GM19193 (cell line): ENCODE measurements around the gene DOK5.

Experiments
- POLR2A ChIP-seq: IDR thresholded peaks from 4 replicates; pipeline ENCODE4 v1.6.1; 2011; ENCODE audit not compliant: insufficient read depth, insufficient read length; ENCODE audit errors: extremely low read depth

Gene DOK5

DNA sequence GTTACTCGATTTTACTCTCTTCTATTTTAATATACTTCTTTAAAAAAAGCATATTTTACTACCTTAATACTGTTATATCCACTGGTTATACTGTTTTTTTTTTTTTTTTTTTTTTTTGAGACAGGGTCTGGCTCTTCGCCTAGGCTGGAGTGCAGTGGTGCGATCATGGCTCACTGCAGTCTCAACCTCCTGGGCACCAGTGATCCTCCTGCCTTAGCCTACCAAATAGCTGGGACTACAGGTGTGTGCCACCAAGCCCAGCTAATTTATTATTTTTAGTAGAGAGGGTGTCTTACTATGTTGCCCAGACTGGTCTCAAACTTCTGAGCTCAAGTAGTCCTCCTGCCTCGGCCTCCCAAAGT is 170.7 kb downstream of the DOK5 start:
- no peak for TF ChIP-seq POLR2A

DNA sequence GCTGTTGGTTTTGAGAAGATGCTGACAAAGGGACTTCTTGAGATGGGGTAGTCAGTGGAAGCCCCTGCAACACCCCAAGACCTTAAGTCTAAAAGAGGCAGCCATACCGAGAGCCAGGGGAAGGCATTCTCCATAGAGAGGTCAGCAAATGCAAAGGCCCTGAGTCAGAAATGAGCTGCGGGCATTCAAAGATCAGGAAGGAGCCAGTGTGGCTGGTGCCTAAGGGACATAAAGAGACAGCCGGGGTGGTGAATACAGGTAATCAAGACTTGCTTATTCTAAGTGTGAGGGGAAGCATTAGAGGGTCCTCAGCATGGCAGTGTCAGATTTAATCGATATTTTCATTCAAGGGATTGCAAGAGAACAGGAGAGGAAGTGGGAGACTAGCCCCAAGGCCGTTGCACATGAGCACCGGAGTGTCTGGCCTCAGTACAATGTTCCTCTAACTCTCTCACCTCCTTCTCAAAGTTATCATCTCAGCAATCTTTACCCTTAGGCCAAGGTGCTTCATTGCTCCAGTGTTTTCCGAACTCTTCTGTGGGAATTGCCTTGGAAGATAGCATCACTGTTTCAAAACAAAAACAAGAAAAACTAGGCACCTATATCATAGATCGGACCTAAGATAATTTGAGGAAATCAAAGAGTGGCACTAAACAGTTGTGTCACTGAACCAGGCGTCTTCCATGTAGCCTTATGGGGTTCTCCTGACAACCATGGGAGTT is 173.2 kb downstream of the DOK5 start:
- TF ChIP-seq POLR2A, result no peak

DNA sequence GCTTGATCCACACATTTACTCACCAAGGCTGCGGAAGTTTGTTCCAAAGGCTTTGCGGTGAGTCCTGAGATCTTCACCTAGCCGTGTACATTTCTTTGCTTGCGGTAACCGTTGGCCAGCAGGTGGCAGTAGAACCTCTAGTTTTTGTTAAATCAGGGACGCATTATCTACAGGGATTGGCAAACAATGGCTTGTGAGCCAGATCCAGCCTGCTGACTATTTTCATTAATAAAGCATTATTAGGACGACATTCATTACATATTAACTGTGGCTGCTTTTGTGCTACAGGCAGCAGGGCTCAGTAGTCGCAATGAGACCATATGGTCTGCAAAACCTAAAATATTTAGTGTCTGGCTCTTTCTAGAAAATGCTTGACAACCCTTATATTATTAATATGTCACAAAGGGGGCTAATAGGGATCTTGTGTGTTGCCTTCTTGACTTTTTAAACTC is 174.1 kb downstream of the DOK5 start:
- no peak for TF ChIP-seq POLR2A

DNA sequence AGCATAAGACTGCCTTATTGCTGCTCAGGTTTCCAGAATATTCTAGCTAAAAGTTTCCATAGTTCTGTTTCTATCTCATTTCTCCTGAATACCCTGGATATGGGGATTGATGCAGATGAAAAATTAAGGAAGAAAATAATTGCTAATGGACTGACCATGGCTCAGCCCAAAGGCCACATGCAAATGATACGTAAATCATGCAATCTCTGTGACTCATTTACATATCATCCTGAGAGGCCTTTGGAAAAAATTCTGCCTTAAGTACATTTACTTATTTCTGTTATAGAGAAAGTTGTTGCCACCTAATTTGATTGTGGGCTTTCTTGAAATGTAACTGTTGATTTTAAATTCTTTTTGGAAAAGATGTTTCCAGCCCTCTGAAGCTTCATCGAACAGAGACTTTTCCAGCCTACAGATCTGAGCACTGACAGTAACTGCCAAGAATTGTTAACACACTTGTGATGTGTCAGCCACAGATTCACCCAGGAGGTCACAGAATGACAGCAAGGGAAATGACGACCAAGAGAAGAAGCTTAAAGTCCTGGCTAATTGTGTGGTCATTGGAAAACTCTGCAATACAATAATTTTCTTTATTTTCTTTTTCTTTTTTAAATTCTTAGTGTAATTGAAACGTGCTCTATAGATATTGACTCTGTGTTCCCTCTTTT is 174.8 kb downstream of the DOK5 start:
- TF ChIP-seq POLR2A, result no peak

DNA sequence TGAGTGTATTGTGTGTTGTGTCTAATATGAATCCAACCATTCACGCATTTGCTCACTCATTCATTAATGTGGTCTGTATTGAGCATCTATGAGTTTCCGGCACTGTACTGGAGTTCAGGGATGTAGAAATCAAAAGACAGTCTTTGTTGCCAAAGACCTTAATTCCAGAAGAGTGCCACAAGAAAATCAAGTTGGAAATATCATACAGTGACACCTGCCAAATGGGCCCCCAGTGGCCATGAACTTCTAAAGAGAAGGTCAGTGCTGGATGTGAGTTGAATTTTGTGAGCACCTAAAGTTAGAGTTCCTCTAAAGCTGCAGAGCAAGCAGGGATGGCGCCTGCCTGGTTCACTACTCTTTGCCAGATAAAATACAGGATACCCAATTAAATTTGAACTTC is 175.9 kb downstream of the DOK5 start:
- no peak for TF ChIP-seq POLR2A

DNA sequence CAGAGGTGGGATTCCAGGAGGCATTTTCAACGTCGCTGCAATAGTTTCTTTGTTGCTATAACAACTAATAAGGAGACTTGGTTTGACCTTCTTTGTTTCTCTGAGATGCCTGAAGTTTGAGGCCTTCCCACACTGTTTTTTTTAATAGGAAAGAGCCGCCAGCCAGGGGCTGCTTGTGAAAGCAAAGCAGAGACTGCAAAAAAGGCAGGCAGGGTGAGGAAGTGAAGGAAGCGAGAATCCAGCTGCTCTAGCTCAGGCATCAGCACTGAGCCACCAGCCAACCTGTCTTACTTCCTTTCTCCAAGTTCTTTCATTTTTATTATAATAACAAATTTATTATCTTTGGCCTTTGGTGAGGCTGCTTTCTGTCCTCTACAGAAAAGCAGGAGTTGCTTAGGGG is 179.1 kb downstream of the DOK5 start:
- no peak for TF ChIP-seq POLR2A

DNA sequence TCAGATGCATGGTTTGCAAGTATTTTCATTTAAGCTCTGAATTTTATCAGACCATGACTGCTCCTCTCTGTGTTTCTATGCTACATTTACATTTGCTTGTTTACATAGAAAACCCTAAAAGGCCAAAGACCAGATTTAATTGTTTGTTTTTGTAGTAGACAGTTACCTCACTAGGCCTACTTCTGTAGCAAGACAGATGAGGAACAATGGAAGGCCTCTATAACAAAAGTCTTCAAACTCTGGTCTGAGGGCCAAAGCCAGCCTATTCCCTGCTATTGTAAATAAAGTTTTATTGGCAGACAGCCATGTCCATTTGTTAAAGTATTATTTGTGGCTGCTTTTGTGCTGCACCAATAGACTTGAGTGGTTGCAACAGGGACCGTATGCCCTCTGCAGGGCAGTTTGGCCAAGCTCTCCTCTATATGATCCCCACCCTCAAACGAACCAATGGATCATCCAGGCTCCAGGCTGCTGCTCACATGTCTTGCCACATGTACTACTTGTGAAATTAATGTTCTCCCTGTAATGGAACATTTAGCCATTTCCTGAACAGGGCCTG is 182.0 kb downstream of the DOK5 start:
- no peak for TF ChIP-seq POLR2A

DNA sequence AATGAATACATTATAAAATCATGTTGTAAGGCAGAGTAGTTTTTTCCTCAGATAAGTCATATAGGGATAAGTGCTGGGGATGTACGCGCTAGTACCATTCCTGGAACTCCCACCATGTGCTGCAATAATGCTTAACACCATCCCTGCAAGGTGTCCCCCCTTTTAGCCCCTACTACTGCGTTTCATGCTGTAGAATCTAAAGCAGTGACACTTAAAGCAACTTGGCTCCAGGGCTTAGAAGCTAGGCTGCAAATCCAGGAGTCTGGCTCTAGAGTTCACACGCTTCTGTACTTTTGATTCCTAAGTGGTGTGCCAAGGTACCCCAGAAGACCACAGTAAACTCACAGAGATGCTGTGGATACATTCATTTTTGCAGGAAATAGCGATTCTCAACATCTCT is 183.1 kb downstream of the DOK5 start:
- TF ChIP-seq POLR2A, result no peak

DNA sequence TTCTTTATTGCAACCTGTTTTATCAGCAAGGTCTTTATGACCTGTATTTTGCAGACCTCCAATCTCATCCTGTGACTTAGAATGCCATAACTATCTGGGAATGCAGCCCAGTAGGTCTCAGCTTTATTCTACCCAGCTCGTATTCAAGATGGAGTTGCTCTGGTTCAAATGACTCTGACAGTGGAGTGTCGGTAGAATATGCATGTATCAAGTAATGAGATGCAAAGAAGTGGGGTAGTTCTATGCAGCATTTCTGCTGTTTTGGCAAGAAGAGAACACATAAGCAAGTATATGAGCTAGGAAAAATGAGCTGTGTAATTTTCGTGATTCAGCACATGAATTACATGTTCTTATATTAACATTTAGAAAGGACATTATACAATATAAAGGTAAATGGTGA is 185.9 kb downstream of the DOK5 start:
- no peak for TF ChIP-seq POLR2A

DNA sequence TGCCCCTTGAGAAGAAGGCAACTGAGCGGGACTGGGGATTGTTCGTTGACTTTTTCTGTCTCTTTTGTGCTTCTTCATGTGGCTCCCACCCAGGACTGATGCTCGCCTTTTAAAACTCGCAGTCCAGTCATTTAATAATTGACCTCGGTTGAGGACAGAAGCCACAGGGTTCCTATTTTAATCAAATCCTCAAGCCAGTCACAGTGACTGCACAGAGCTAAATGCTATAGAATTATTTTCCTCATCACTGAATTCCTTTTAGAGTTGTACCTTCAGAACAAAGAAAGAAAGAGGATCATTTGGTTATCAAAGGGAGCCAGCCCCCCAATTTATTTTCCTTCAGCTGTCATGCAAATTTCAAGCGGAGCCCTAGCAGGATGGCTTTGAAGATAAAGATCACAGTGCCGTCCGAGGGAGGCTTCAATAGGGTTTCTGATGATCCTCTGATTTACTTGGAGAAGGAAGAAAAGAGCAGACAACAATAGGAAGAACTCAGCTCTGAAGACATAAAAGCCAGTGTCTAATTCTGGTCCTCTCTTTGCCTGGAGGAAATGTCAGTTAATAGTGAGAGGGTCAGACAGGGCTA is 186.6 kb downstream of the DOK5 start:
- no peak for TF ChIP-seq POLR2A

DNA sequence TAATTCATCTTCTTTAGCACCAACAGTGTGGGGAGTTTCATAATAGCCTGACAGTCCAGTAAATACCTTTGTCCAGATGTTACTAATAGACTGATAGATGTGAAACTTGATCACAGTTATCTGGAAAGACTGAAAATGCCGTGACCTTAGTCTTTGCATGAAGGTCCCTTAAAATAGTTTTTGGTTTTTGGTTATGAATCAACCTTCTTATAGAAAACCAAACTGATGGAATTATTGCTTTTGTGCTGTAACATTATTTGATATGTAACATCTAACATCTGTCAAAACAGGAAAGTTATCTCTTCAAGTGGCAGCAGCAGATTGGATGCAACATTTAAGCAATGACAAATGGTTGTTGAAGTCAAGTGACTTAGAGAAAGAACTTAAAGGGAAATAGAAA is 190.4 kb downstream of the DOK5 start:
- no peak for TF ChIP-seq POLR2A

DNA sequence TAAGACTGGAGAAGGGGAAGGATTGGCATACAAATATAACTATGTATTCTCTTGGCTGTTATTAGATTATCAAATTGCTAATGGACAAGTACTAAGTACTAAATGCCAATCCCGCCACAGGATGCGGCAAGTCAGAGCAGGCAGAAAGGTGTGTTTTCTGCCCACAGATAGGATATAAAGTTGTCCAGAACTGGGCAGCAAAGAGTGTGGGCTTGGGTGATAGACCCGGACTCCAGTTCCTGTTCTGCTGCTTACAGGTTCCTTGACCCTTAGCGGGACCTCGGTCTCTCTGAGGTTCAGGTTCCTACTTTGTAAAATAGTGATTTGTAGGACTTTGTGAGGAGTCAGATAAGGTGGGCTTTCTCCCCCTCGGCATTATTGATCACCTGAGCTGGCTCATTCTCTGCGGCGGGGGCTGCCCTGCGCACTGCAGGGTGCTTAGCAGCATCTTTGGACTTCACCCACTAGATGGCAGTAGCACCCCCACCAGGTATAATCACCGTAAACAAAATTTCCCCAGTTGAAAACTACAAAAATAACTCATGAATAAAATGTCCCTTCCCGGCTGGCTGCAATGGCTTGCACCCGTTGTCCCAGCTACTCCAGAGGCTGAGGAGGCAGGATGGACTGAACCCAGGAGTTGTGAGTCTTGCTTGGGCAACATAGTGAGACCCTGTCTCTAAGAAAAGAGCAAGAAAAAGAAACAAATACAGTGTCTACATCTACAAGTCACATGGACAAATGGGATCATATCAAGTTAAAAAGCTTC is 193.1 kb downstream of the DOK5 start:
- no peak for TF ChIP-seq POLR2A

DNA sequence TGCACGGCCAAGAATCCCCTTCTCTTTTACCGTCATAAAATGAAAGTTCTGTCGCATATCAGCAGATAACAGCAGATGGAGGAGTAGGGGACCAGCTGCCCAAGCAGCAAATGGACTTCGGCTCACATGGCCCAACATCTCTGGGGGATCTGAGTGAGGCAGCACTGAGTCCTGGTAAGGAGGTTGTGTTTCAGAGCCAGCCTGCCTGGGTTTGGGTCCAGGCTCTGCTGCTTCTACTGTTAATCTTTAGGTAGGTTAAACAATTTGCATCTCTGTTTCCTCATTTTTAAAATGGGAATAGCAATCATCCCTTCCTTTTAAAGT is 193.6 kb downstream of the DOK5 start:
- TF ChIP-seq POLR2A, result no peak

DNA sequence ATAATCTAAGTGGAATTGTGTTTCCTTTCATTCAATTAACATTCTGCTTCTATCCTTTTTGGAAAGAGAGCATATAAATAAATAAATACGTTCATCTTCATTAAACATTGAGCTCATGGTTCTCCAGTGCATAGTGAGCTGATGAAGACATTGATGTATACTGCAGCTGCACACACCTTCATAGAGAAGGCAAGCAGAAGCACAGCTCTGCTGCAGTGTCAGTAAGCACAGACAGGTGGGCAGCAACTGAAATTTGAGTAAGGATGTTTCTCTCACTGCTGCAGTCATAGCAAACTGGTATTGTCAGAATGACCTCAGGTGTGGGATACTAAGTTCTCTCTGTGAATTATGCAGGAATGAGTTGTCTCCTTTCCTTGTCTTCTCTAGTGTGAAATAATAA is 202.9 kb downstream of the DOK5 start:
- TF ChIP-seq POLR2A, result no peak

DNA sequence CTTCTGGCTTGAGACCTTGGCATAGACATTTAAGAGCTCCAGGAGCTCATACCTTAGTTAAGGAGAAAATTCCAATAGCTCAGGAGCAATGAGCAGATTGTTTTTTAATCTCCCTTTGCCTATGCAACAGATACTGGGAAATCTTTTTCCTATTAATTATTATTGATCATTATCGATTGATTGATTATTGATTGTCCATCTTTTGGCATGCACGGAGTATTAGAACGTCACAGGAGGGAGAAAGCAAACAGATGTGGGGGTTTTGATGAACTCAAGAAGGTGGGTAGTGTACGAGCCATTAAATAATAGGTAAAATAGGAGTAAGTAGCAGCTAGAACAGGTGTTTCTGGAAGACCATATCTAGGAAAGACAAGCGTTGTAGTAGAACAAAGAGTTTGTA is 205.0 kb downstream of the DOK5 start:
- TF ChIP-seq POLR2A, result no peak
